ENCODE measurements around the gene ROBO1.

- TF ChIP-seq CTCF (IDR thresholded peaks at IDR 0.05) = no peak
- TF ChIP-seq POLR2A (IDR thresholded peaks at IDR 0.05) = no peak
Observed at GRCh38 chr3:78613421-78613879, 1154.3 kb downstream of the ROBO1 start.
